Activated CD8-positive, alpha-beta memory T cell treated with anti-CD3 and anti-CD28 coated beads for 36 hours (primary cell): ENCODE results near the gene PTPRN2. TPM values are rescaled to one million over a fixed set of nuclear protein-coding genes. Genes with fewer than 3 reads are reported as not detected.

ENCODE experiments used
- CTCF ChIA-PET: fragments of 350-600 bp; sonication (Branson Sonifier 250); formaldehyde crosslinking; loops from one replicate; lab custom pipeline; 2021; ENCODE audit warnings: antibody characterized with exemption; lab: Charles Lee
- POLR2A ChIA-PET: fragments of 350-600 bp; sonication (Branson Sonifier 250); formaldehyde crosslinking; loops from one replicate; lab custom pipeline; 2021; ENCODE audit warnings: antibody characterized with exemption; lab: Charles Lee
- total RNA-seq, 2 experiments: library from RNA; stranded (reverse); gene quantifications; one replicate each; pipeline ENCODE4 v1.2.3, GENCODE V29; 2021

The PTPRN2 gene
- total RNA-seq, 2 experiments from 2014 or later = 0.36 to 0.44 TPM

- POLR2A ChIA-PET = no interaction called here
These were observed 760.4 kb downstream of the PTPRN2 start for GRCh38 chr7:157827045-157827862.

DNA sequence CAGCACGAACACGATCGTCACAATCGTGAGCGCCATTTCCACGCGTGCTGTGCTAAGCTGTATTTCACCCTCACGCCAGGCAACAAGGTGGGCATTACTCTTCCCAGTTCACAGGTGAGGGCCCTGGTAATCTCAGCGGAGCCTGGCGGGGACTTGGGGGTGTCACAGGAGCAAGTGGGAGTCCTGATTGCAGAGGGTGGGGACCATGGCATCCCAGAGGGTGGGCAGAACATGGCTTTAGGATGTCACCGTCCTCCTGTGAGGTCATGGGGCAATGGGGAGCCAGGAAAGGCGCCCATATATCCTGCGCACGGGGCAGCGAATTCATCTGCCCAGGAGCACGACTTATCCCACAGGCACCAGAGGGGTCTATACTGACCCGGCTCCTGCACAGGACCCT is 761.1 kb downstream of the PTPRN2 start:
- ChIA-PET POLR2A (no interaction called here), CTCF (no interaction called here)

More at GRCh38 chr7:157827045-157827862, 760.4 kb downstream of the PTPRN2 start:
- CTCF ChIA-PET = no interaction called here

DNA sequence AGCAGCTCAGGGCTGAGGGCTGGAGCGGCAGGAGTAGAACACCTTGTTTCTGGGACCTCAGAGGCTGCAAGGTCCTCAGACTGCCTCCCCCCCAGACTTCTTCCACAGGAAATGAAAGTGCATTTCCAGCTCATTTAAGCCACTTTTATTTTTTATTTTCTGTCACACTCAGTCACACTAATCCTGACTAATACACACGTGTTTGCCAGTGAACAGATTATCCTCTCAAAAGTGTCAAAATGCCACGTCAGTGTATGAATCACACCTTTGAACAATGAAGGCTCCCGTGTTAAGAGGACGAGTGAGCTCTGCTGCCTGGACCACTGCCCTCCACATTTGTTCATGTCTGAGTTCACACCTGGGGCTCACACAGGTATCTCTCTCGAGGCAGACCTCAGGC is 762.3 kb downstream of the PTPRN2 start:
- ChIA-PET POLR2A (no interaction called here), CTCF (no interaction called here)

DNA sequence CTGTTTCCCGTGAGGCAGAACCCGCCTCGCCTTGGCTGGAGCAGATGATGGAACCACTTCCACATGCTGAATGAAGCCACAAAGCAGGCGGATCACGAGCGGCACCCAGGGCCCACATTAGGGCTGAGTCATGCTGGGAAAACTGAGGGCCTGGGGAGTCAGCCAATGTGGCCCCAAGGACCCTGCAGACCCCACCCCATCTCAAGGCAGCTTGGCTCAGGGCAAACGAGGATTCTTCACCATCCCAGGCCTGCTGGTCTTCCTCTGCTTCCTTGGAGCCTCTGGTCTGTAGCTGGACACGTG is 762.9 kb downstream of the PTPRN2 start:
- CTCF ChIA-PET = no interaction called here
- POLR2A ChIA-PET = no interaction called here

GRCh38 chr7:157824011-157824818 is 763.4 kb downstream of the PTPRN2 start:
- ChIA-PET CTCF (no interaction called here), POLR2A (no interaction called here)

DNA sequence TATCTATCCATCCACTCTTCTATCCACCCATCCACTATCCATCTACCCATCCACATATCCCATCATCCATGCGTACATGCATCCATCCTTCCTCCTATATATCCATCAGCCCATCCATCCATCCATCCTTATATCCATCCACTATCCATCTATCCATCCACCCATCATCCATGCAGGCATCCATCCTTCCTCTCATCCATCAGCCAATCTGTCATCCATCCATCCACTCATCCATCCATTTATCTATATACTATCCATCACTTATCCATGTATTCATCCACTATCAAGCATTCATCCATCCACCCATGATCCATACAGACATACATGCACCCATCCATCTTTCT is 765.0 kb downstream of the PTPRN2 start:
- ChIA-PET CTCF (no interaction called here), POLR2A (no interaction called here)

- CTCF ChIA-PET = no interaction called here
- POLR2A ChIA-PET = no interaction called here
These were observed 765.5 kb downstream of the PTPRN2 start for GRCh38 chr7:157821959-157822687.

DNA sequence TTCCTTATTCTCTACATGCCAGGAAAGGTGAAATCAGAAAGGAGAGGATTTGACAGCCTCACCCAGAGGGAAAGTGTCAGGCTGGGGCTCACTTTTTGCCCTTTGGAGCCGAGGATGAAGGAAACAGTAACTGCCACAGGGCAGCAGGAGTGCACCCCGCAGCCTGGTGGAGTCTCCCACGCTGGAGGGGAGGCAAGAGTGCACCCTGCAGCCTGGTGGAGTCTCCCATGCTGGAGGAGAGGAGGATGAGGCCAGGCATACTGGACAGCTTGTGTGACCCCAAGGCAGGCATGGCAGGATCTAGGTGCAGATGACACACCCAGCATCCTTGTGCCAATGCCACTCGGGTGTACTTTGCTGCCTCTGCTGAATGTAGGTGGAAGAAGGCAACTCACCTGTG is 766.8 kb downstream of the PTPRN2 start:
- POLR2A ChIA-PET = no interaction called here
- CTCF ChIA-PET = no interaction called here

DNA sequence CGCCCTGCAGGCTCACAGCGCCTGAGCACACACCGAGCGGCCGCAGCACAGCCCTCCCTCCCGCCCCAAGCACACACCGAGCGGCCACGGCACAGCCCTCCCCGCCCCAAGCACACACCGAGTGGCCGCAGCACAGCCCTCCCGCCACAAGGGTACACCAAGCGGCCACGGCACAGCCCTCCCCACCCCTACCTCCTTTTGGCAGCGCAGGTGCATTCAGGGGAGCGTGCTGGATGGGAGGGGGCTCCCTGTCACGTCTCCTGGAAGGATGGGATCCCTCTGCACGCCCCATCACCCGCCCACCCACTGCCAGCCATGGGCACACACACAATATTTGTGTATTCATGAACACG is 768.2 kb downstream of the PTPRN2 start:
- ChIA-PET POLR2A (no interaction called here), CTCF (no interaction called here)

- POLR2A ChIA-PET = no interaction called here
- CTCF ChIA-PET = no interaction called here
These were observed 768.7 kb downstream of the PTPRN2 start for GRCh38 chr7:157818701-157819454.

DNA sequence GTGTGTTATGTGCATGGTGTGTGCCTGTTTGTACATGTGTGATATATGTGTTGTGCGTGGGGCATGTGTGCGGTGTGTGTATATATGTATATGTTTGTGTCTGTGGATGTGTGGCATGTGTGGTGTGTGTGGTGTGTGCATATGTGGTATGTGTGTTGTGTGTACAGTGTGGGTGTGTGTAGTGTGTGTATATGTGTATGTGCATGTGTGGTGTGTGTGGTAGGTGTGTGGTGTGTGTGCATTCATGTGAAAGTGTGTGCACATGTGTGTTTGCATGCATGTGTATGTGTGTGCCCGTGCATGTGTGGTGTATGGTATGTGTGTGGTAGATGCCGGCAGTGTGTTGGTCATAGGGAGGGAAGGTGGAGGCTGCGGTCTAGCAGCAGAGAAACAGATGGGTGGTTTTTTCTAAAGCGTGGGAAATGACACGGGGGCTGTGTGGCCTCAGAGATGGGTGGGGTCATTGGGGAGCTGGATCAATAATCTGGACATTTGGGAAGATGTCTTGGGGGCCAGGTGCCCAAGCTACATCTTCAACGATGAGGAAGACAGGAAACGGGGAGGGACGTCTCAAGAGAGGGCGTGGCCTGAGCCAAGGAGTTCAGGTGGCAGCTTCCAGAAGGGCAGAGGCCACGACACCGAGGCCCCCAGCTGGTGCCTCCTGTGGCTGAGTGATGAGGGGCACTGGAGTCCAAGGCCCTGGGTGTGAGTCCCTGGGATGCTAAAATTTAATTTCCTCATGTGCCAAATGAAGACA is 769.5 kb downstream of the PTPRN2 start:
- ChIA-PET CTCF (no interaction called here), POLR2A (no interaction called here)

DNA sequence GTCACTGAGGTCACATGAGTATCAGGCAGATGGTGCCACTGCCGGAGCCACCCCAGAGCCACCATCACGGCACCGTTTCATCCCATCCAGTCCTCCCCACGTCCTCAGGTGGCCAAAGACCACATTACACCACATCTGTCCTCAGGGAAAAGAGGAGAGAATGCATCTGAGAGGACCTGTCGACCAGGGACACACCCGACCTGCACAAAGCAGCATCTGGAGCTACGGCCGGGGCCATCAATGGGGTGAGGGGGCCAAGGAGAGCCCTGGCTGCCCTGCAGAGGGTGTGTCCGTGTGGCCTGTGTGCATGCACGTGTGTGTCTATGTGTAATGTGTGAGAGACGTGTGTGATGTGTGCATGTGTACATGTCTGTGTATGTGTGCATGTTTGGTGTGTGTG is 770.2 kb downstream of the PTPRN2 start:
- POLR2A ChIA-PET = no interaction called here
- CTCF ChIA-PET = no interaction called here

DNA sequence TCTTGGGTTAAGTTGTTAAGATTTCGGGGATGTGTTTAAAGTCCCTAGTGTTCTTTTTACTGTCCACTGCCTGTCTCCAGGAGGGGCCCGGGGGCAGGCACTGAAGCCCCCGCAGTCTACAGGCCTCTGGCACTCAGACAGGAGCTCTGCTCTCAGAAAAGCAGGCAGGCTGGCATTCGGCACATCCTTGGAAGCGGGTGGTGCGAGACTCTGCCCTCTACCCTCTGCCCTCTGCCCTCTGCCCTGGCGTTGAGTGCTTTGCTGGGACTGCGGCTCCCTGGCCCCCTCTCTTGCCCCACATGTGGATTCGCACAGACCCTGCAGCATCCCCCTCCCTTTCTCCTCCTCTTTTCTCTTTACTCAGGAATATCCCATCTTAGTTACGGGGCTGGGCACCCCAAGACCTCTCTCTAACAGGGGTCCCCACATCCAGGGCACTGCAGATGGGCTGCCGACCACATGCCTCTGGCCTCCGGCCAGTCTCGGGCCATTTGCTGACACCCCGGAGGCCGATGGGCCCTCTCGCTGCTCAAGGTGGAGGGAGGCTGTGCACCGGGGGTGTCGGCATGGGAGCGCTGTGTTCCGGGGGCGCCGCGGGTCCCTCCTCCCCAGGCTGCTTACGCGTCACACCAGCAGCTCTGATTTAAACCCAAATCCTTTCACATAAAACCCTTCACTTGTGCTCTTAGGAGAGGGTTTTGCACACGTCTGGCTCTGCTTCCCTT is 770.9 kb downstream of the PTPRN2 start:
- POLR2A ChIA-PET = no interaction called here
- CTCF ChIA-PET = no interaction called here

DNA sequence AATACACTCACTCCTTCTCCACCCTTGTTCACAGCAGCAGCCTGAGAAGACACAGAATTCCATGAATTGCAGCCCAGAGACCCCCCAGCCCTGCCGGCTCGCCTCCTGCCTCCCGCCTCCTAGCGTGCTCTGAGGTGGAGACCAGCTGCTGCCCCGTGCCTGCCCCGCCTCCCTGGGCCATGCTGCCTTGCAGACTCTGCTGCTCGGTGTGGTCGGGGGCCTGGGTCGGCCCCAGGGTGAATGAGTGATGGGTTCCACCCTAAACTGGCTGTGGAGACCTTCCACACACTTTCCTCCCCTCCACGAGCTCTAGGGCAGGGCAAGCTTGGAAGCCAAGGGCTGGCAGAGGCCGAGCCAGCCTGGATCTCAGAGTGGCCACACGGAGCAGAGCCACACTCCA is 771.5 kb downstream of the PTPRN2 start:
- CTCF ChIA-PET = no interaction called here
- POLR2A ChIA-PET = no interaction called here

DNA sequence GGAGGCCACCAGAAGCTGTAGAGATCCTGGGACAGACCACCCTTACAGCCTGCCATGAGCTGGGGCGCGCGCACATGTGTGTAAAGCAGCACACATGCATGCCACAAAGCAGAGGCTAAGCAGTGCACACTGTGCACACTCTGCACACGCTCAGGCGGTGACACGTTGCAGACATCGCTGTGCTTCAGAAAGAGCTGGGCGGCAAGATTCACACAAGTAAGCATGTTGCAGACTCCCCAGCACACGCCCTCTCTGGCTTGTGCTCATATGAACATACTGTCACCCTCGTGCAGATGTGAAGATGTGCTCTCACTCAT is 772.0 kb downstream of the PTPRN2 start:
- ChIA-PET POLR2A (no interaction called here), CTCF (no interaction called here)

DNA sequence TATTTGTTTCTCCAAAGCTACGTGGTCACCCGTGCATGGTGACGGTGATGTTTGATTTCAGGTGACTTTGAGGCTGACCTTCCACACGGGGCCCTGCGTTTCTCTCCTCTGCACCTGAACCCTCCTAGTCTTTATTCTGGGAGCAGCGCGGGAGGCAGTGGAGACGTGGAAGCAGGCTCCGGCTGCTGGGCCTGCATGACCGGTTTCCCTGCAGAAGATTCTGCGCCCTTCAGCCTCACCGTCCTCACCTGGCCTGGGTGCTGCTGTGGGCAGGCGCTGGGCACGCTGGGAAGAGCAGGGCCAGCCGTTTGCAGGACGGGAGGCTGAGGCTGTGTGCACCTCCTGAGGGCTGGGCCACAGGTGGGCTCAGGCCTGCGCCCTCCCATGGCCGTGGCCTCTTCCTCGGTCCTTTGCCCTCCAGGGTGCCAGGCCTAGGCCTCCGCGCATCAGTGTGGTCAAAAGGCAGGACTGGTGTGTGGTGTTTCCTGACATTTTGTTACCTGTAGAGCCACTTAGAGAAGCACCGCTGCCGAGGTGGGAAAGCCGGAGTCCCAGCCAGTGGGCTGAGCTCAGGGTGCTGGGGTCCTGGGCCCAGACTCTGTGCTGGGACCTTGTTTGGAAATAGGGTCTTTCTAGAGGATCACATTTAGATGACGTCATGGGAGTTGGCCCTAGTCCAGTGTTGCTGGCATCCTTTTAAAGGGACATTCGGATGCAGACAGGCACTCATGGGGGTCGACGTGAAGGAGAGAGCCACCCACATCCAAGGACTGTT is 772.5 kb downstream of the PTPRN2 start:
- ChIA-PET POLR2A (no interaction called here), CTCF (no interaction called here)

- ChIA-PET CTCF (no interaction called here), POLR2A (no interaction called here)
These were observed 773.6 kb downstream of the PTPRN2 start for GRCh38 chr7:157813741-157814661.
